Pancreas (tissue), 10 donors: Measurements from ENCODE around the gene SLCO4C1. TPM values are rescaled to one million over a fixed set of nuclear protein-coding genes. Genes with fewer than 3 reads are reported as not detected.

Experiments
- ATAC-seq, 4 donors: fragments of 200-7000 bp; cut with Tn5 transposase; one replicate each; pipeline versions ENCODE4 v1.8.0 to v1.9.1; 2020; ENCODE audit warnings: mild to moderate bottlenecking in 4 of 4, moderate library complexity in 4 of 4
- DNase-seq, 6 donors: peaks; one replicate each; pipeline ENCODE4 v3.0.0-alpha.2; 2020
- FAIRE-seq: peaks from 2 replicates; lab custom pipeline; 2012; peaks lifted over from hg19 to GRCh38; lab: Jason Lieb, UNC
- H3K27ac ChIP-seq, 4 donors: fragments of 200-600 bp; sonication (generic); 1 replicate in 3 of 4; 2 replicates in 1 of 4; pipeline versions ENCODE4 v1.5.0 to v1.8.0; 2020
- H3K27me3 ChIP-seq, 4 donors: fragments of 200-600 bp; one replicate each; pipeline ENCODE4 v1.8.0; 2021
- H3K36me3 ChIP-seq, 3 donors: fragments of 200-600 bp; sonication (generic) in 1 of 3; one replicate each; pipeline versions ENCODE4 v1.5.0 to v1.8.0; 2020 to 2021
- H3K4me1 ChIP-seq, 3 donors: fragments of 200-600 bp; one replicate each; pipeline ENCODE4 v1.8.0; 2021
- H3K4me3 ChIP-seq, 4 donors: fragments of 200-600 bp; sonication (generic) in 2 of 4; one replicate each; pipeline versions ENCODE4 v1.5.0 to v1.8.0; 2020 to 2021
- H3K9me3 ChIP-seq, 4 donors: fragments of 200-600 bp; one replicate each; pipeline ENCODE4 v1.8.0; 2021
- WGBS, 2 donors: extraction: QIAGEN DNeasy Blood & Tissue Kit; methylation state at CpG; one replicate each; pipeline ENCODE4 v1.1.7; 2013; 5-methylcytosine and 5-hydroxymethylcytosine counted together
- intact Hi-C, 3 donors: fragments of 100-400 bp; cut with DNase I; formaldehyde crosslinking; loops; one replicate each; pipeline versions ENCODE4 v1.11.1 to v1.14.2; 2022
- polyA plus RNA-seq, 2 donors: library from polyadenylated mRNA; stranded (reverse); fragments of 200-250 nt; gene quantifications; one replicate each; pipeline ENCODE4 v1.2.3, GENCODE V29; 2013
- total RNA-seq, 6 donors: library from RNA; stranded (reverse); fragmentation: NEBNext Ultra II Directional in 4 of 6; extraction: Animal tissue kit (Norgen Biotek cat#: 25700) in 4 of 6; gene quantifications; one replicate each; pipeline versions ENCODE4 v1.2.1 to v1.2.4, GENCODE V29; 2021 to 2023
- TF ChIP-seq, protein P1 (sequence below), 4 donors: fragments of 200-600 bp; sonication (generic) in 3 of 4; IDR thresholded peaks; one replicate each; pipeline versions ENCODE4 v1.5.0 to v1.8.0; 2021; ENCODE audit warnings: antibody characterized with exemption in 4 of 4
- donor health status: healthy with polysubstance abuse.
- donor health status: DM: no; HTN: no; CAD: no; lungs with moderate emphysema.
- donor health status: DM: no; HTN: no; CAD: no.
- donor health status: control.
- donor health status: control.
- donor health status: Bipolar disorder and iron deficiency.
- donor health status: DM: yes; HTN: yes; CAD: no.
- donor health status: DM: no; HTN: no; CAD: no.
- donor health status: DM: no; HTN: no; CAD: no.
- donor health status: DM: yes; HTN: yes; CAD: no.

The SLCO4C1 gene
- total and polyA plus RNA-seq, 8 donors, result 0.19 to 1.1 (median 0.63) TPM

DNA sequence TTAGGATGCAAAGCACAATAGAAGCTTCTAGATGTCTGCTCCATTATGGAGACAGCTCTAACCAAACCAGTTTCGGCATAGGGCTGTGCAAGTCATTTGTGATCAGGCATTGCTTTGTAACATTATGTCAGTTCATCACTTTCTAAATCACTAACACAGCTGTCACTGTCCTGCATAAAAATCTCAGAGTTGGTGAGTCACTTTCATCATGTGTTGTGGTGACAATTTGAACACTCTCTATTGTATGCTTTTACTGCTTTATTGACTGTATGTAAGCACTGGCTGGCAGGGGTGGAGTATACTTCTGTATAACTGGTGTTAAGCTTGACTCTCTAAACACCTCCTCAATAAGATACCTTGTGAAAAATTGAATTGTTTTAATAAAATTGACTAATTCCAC lies 77.9 kb downstream of the SLCO4C1 start:
- Histone ChIP-seq H3K4me3 (no peak overlapping the region), H3K27ac (no peak overlapping the region), H3K27me3 (no peaks in the 10 kb centered on the region), H3K4me1 (peaks cover 0 to 9% (median 8%) of the 10 kb centered on the region in 3 donors), H3K9me3 (no peaks in the 10 kb centered on the region), H3K36me3 (no peaks in the 10 kb centered on the region)
- intact Hi-C loops, result no loop called here
- DNase-seq (no peak), FAIRE-seq (no peak), ATAC-seq (no peak)
- WGBS, 2 donors, result 88 to 97% methylated on average over 1 of the region's 1 CpG
- TF ChIP-seq, protein P1, sequence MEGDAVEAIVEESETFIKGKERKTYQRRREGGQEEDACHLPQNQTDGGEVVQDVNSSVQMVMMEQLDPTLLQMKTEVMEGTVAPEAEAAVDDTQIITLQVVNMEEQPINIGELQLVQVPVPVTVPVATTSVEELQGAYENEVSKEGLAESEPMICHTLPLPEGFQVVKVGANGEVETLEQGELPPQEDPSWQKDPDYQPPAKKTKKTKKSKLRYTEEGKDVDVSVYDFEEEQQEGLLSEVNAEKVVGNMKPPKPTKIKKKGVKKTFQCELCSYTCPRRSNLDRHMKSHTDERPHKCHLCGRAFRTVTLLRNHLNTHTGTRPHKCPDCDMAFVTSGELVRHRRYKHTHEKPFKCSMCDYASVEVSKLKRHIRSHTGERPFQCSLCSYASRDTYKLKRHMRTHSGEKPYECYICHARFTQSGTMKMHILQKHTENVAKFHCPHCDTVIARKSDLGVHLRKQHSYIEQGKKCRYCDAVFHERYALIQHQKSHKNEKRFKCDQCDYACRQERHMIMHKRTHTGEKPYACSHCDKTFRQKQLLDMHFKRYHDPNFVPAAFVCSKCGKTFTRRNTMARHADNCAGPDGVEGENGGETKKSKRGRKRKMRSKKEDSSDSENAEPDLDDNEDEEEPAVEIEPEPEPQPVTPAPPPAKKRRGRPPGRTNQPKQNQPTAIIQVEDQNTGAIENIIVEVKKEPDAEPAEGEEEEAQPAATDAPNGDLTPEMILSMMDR (IDR thresholded peaks at IDR 0.05), result no peak

GRCh38 chr5:102216678-102217077 lies 79.4 kb downstream of the SLCO4C1 start:
- no peak overlapping the region for H3K4me3 ChIP-seq
- H3K4me1 ChIP-seq, result peaks cover 0 to 6% (median 0%) of the 10 kb centered on the region in 3 donors
- H3K27me3 ChIP-seq, result no peaks in the 10 kb centered on the region
- H3K9me3 ChIP-seq, result no peaks in the 10 kb centered on the region
- intact Hi-C loops, result no loop called here
- no peaks in the 10 kb centered on the region for H3K36me3 ChIP-seq
- TF ChIP-seq, protein P1 (IDR thresholded peaks at IDR 0.05), result no peak
- FAIRE-seq (no peak), DNase-seq (no peak), ATAC-seq (peak in 3 of 4 donors; percentile 60 to 76 (median 62))
- WGBS, 2 donors, result 29 to 33% methylated on average over 4 of the region's 4 CpGs
- no peak overlapping the region for H3K27ac ChIP-seq

DNA sequence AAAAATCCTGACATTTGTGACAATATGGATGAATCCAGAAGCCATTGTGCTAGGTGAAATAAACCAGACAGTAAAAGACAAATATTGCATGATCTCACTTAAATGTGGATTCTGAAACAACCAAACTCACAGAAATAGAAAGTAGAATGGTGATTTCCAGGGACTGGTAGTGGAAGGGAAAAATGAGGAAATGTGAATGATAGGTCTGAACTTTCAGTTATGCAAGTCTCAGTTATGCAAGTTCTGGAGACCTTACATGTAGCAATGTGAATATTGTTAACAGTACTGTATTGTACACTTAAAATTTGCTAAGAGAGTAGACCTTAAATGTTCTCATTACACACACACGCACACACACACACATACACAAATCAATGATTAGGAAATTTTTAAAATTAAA lies 84.9 kb downstream of the SLCO4C1 start:
- TF ChIP-seq, protein P1 (IDR thresholded peaks at IDR 0.05), result no peak
- H3K4me1 ChIP-seq, result no peaks in the 10 kb centered on the region
- no peak overlapping the region for H3K27ac ChIP-seq
- DNase-seq (no peak), ATAC-seq (no peak), FAIRE-seq (no peak)
- H3K4me3 ChIP-seq, result no peak overlapping the region
- H3K36me3 ChIP-seq, result no peaks in the 10 kb centered on the region
- H3K27me3 ChIP-seq, result no peaks in the 10 kb centered on the region
- intact Hi-C loops, result no loop called here
- no peaks in the 10 kb centered on the region for H3K9me3 ChIP-seq
- 91 to 97% methylated on average over 1 of the region's 1 CpG for WGBS, 2 donors

GRCh38 chr5:102200861-102201260 lies 95.2 kb downstream of the SLCO4C1 start:
- intact Hi-C loops, result no loop called here
- no peak for ATAC-seq
- no peaks in the 10 kb centered on the region for H3K4me1 ChIP-seq
- no peak for FAIRE-seq
- TF ChIP-seq, protein P1 (IDR thresholded peaks at IDR 0.05), result no peak
- no peak overlapping the region for H3K4me3 ChIP-seq
- no peak overlapping the region for H3K27ac ChIP-seq
- H3K27me3 ChIP-seq, result no peaks in the 10 kb centered on the region
- H3K36me3 ChIP-seq, result no peaks in the 10 kb centered on the region
- 35% methylated on average over 3 of the region's 3 CpGs for WGBS, 2 donors
- no peaks in the 10 kb centered on the region for H3K9me3 ChIP-seq
- DNase-seq, result no peak

DNA sequence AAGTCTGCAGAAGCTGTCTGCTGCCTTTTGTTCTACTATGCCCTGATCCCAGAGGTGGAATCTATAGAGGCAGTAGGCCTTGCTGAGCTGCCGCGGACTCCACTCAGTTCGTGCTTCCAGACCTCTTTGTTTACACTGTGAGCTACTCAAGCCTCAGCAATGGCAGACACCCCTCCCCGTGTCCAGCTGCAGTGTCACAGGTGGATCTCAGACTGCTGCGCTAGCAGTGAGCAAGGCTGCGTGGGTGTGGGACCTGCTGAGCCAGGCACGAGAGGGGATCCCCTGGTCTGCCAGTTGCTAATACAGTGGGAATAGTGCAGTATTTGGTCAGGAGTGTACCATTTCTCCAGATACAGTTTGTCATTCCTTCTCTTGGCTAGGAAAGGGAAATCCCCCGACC lies 99.6 kb downstream of the SLCO4C1 start:
- WGBS, 2 donors, result 71 to 79% methylated on average over 8 of the region's 8 CpGs
- Histone ChIP-seq H3K9me3 (no peaks in the 10 kb centered on the region), H3K36me3 (no peaks in the 10 kb centered on the region), H3K4me3 (no peak overlapping the region), H3K27ac (no peak overlapping the region), H3K4me1 (no peaks in the 10 kb centered on the region), H3K27me3 (no peaks in the 10 kb centered on the region)
- TF ChIP-seq, protein P1 (IDR thresholded peaks at IDR 0.05), result no peak
- intact Hi-C loops, result no loop called here
- DNase-seq (peak in 1 of 6 donors; percentile 40), FAIRE-seq (no peak), ATAC-seq (no peak)

Other genes with a start within 250 kb of the SLCO4C1 start
- not detected for gene SLCO6A1, start 202.7 kb upstream of the SLCO4C1 start, total RNA-seq
- gene SLCO6A1, start 202.7 kb upstream of the SLCO4C1 start, polyA plus RNA-seq, result not detected